HEK293T (cell line): Measurements from ENCODE around the gene FAM120AOS.

Source experiments
- CTCF ChIA-PET: fragments of 350-600 bp; formaldehyde crosslinking; extraction: SDS; loops from one replicate; lab custom pipeline; 2021; ENCODE audit warnings: antibody characterized with exemption, inconsistent platforms; lab: Yijun Ruan, JAX
- POLR2A ChIA-PET: fragments of 350-600 bp; formaldehyde crosslinking; extraction: SDS; loops from one replicate; lab custom pipeline; 2020; ENCODE audit warnings: antibody characterized with exemption, inconsistent platforms; lab: Yijun Ruan, JAX
- DNase-seq: peaks from one replicate; pipeline ENCODE4 v3.0.0; 2012; ENCODE audit warnings: mixed read lengths; ENCODE audit errors: extremely low spot score
- ARNT ChIP-seq: fragments of 450-650 bp; IDR thresholded peaks from 2 replicates; pipeline ENCODE4 v1.6.1; 2017; ENCODE audit warnings: mild to moderate bottlenecking
- BHLHE40 ChIP-seq: fragments of 450-650 bp; IDR thresholded peaks from 2 replicates; pipeline ENCODE4 v1.6.1; 2016; ENCODE audit warnings: mild to moderate bottlenecking, moderate library complexity, borderline replicate concordance
- CTBP1 ChIP-seq: fragments of 450-650 bp; IDR thresholded peaks from 2 replicates; pipeline ENCODE4 v1.6.1; 2016; ENCODE audit warnings: borderline replicate concordance
- ELF4 ChIP-seq: fragments of 450-650 bp; IDR thresholded peaks from 2 replicates; pipeline ENCODE4 v1.6.1; 2017; ENCODE audit warnings: antibody characterized with exemption
- FOXA1 ChIP-seq: fragments of 450-650 bp; IDR thresholded peaks from 2 replicates; pipeline ENCODE4 v1.6.1; 2016; ENCODE audit warnings: mild to moderate bottlenecking
- FOXK2 ChIP-seq: fragments of 450-650 bp; IDR thresholded peaks from 2 replicates; pipeline ENCODE4 v1.6.1; 2016; ENCODE audit warnings: mild to moderate bottlenecking
- FOXM1 ChIP-seq: fragments of 450-650 bp; IDR thresholded peaks from 2 replicates; pipeline ENCODE4 v1.6.1; 2017; ENCODE audit warnings: mild to moderate bottlenecking, borderline replicate concordance
- HDGF ChIP-seq: fragments of 450-650 bp; IDR thresholded peaks from 2 replicates; pipeline ENCODE4 v1.6.1; 2017; ENCODE audit warnings: antibody characterized with exemption, borderline replicate concordance
- L3MBTL2 ChIP-seq: fragments of 450-650 bp; conservative IDR thresholded peaks from 2 replicates; pipeline ENCODE4 v1.6.1; 2016; ENCODE audit warnings: mild to moderate bottlenecking
- LEF1 ChIP-seq: fragments of 450-650 bp; IDR thresholded peaks from 2 replicates; pipeline ENCODE4 v1.6.1; 2017; ENCODE audit warnings: mild to moderate bottlenecking, borderline replicate concordance
- NFRKB ChIP-seq: fragments of 450-650 bp; IDR thresholded peaks from 2 replicates; pipeline ENCODE4 v1.6.1; 2016; ENCODE audit warnings: mild to moderate bottlenecking, moderate library complexity
- PKNOX1 ChIP-seq: fragments of 450-650 bp; IDR thresholded peaks from 2 replicates; pipeline ENCODE4 v1.6.1; 2016
- SP1 ChIP-seq: fragments of 450-650 bp; IDR thresholded peaks from 2 replicates; pipeline ENCODE4 v1.6.1; 2017
- SUZ12 ChIP-seq: fragments of 450-650 bp; IDR thresholded peaks from 2 replicates; pipeline ENCODE4 v1.6.1; 2016; ENCODE audit warnings: mild to moderate bottlenecking
- TARDBP ChIP-seq: fragments of 450-650 bp; IDR thresholded peaks from 2 replicates; pipeline ENCODE4 v1.6.1; 2016
- ZNF384 ChIP-seq: fragments of 450-650 bp; IDR thresholded peaks from 2 replicates; pipeline ENCODE4 v1.6.1; 2016

Gene FAM120AOS

GRCh38 chr9:93473411-93473810, 20.0 kb upstream of the FAM120AOS start:
- TF ChIP-seq ZNF384 (no peak), HDGF (no peak), FOXA1 (no peak), FOXM1 (no peak), NFRKB (no peak)
- no peak for DNase-seq
- POLR2A ChIA-PET: no interaction called here
- CTCF ChIA-PET: no interaction called here

GRCh38 chr9:93471124-93471523, 17.7 kb upstream of the FAM120AOS start:
- ChIA-PET POLR2A (interaction anchor here (1.4 kb wide), 1 partner anchor 18 kb away, joined by 4 read pairs; the partner anchor contains the start of gene FAM120AOS), CTCF (no interaction called here)
- TF ChIP-seq LEF1: no peak
- no peak for TF ChIP-seq BHLHE40
- TF ChIP-seq FOXM1: no peak
- TF ChIP-seq ZNF384: no peak
- no peak for TF ChIP-seq ARNT
- TF ChIP-seq SUZ12: no peak
- TF ChIP-seq ELF4: no peak
- TF ChIP-seq NFRKB: no peak
- TF ChIP-seq TARDBP: no peak
- no peak for TF ChIP-seq HDGF
- TF ChIP-seq FOXK2: no peak
- no peak for DNase-seq

GRCh38 chr9:93470391-93470790, 17.0 kb upstream of the FAM120AOS start:
- no peak for DNase-seq
- CTCF ChIA-PET: no interaction called here
- POLR2A ChIA-PET: interaction anchor here (1.4 kb wide), 1 partner anchor 17 kb away, joined by 4 read pairs; the partner anchor contains the start of gene FAM120AOS
- no peak for TF ChIP-seq ARNT
- TF ChIP-seq FOXM1: no peak
- no peak for TF ChIP-seq ZNF384
- no peak for TF ChIP-seq TARDBP
- no peak for TF ChIP-seq PKNOX1
- TF ChIP-seq BHLHE40: no peak
- TF ChIP-seq L3MBTL2: no peak
- TF ChIP-seq FOXA1: no peak
- no peak for TF ChIP-seq SP1

- TF ChIP-seq PKNOX1: peak; percentile 95
- TF ChIP-seq ARNT: peak; percentile 93
- TF ChIP-seq ZNF384: no peak
- TF ChIP-seq CTBP1: peak; percentile 91; the same call in 1 of the 2 replicates
- CTCF ChIA-PET: no interaction called here
- POLR2A ChIA-PET: interaction anchor here (1.1 to 2.3 kb wide), 2 partner anchors 15 to 17 kb away, joined by 3 to 13 read pairs; partner anchors contain the start of gene FAM120AOS
- DNase-seq: peak; percentile 75
These were observed 15.5 kb upstream of the FAM120AOS start for GRCh38 chr9:93468763-93469456.

GRCh38 chr9:93467462-93467861, 14.1 kb upstream of the FAM120AOS start:
- CTCF ChIA-PET: no interaction called here
- no peak for TF ChIP-seq L3MBTL2
- no peak for TF ChIP-seq BHLHE40
- no peak for TF ChIP-seq TARDBP
- TF ChIP-seq LEF1: no peak
- TF ChIP-seq FOXA1: no peak
- no peak for TF ChIP-seq ARNT
- no peak for TF ChIP-seq ZNF384
- no peak for TF ChIP-seq CTBP1
- no peak for TF ChIP-seq FOXM1
- no peak for TF ChIP-seq ELF4
- no peak for TF ChIP-seq NFRKB
- TF ChIP-seq HDGF: no peak
- TF ChIP-seq SUZ12: no peak
- no peak for DNase-seq
- POLR2A ChIA-PET: interaction anchor here (2.3 kb wide), 1 partner anchor 14 kb away, joined by 13 read pairs; the partner anchor contains the start of gene FAM120AOS

GRCh38 chr9:93467062-93467416, 13.7 kb upstream of the FAM120AOS start:
- no peak for TF ChIP-seq L3MBTL2
- TF ChIP-seq LEF1: no peak
- no peak for TF ChIP-seq FOXK2
- TF ChIP-seq BHLHE40: no peak
- TF ChIP-seq FOXM1: no peak
- no peak for TF ChIP-seq NFRKB
- TF ChIP-seq TARDBP: no peak
- TF ChIP-seq HDGF: no peak
- TF ChIP-seq ARNT: no peak
- TF ChIP-seq PKNOX1: no peak
- TF ChIP-seq CTBP1: no peak
- TF ChIP-seq ELF4: no peak
- no peak for TF ChIP-seq SP1
- TF ChIP-seq FOXA1: no peak
- TF ChIP-seq SUZ12: no peak
- DNase-seq: no peak
- CTCF ChIA-PET: no interaction called here
- POLR2A ChIA-PET: no interaction called here
